Gastroesophageal sphincter (tissue), 3 donors: ENCODE results near the gene KRTAP5-8.

Experiments used
- CTCF ChIP-seq, 4 experiments: fragments of 200-600 bp in 2 of 4; fragments of 450-650 bp in 2 of 4; sonication (generic) in 1 of 4; IDR thresholded peaks; one replicate each; pipeline ENCODE4 v1.5.1; 2017 to 2019; ENCODE audit warnings: antibody characterized with exemption in 4 of 4, mild to moderate bottlenecking in 2 of 4, moderate library complexity in 2 of 4
- POLR2A ChIP-seq, 2 donors: fragments of 450-650 bp; IDR thresholded peaks; one replicate each; pipeline ENCODE4 v1.6.1; 2017; ENCODE audit warnings: antibody characterized with exemption in 2 of 2, mild to moderate bottlenecking in 2 of 2, moderate library complexity in 1 of 2
- POLR2AphosphoS5 ChIP-seq: sonication (generic); formaldehyde crosslinking; IDR thresholded peaks from one replicate; pipeline ENCODE4 v1.6.1; 2017; ENCODE audit warnings: antibody characterized with exemption

GRCh38 chr11:71557257-71557656 is 19.4 kb downstream of the KRTAP5-8 start:
- no peak for TF ChIP-seq POLR2A (IDR thresholded peaks at IDR 0.05)
- no peak for TF ChIP-seq CTCF (IDR thresholded peaks at IDR 0.05)
- TF ChIP-seq POLR2AphosphoS5 = no peak
